Activated T-helper 1 cell treated with anti-CD3 and anti-CD28 coated beads, Interleukin-12 subunit alpha, Interleukin-12 subunit beta, Interleukin-2, Interleukin-4 antibody, amounts not matched to agents 30 ng/mL and 10 ng/mL and 1 ng/mL, durations not matched to agents 14 hours and 24 hours and 36 hours (primary cell): Measurements from ENCODE around the gene PRDM1. TPM values are rescaled to one million over a fixed set of nuclear protein-coding genes. Genes with fewer than 3 reads are reported as not detected.
A peak's percentile ranks its signal among the peaks of the same experiment; 100 is the strongest.

Experiments
- DNase-seq: peaks from one replicate; pipeline ENCODE4 v3.0.0; 2021; ENCODE audit warnings: low spot score
- H3K27ac Mint-ChIP-seq: one replicate; pipeline ENCODE4 v1.8.0; 2021; ENCODE audit warnings: mild to moderate bottlenecking, mixed read lengths
- H3K27me3 Mint-ChIP-seq: one replicate; pipeline ENCODE4 v1.8.0; 2022; ENCODE audit warnings: mild to moderate bottlenecking, moderate library complexity, mixed read lengths; ENCODE audit not compliant: insufficient read depth
- H3K36me3 Mint-ChIP-seq: one replicate; pipeline ENCODE4 v1.8.0; 2021; ENCODE audit warnings: low read depth, mixed read lengths
- H3K4me1 Mint-ChIP-seq: one replicate; pipeline ENCODE4 v1.8.0; 2021; ENCODE audit warnings: low read depth, mixed read lengths
- H3K4me3 Mint-ChIP-seq: one replicate; pipeline ENCODE4 v1.8.0; 2021; ENCODE audit warnings: mild to moderate bottlenecking, moderate library complexity, mixed read lengths
- H3K9me3 Mint-ChIP-seq: one replicate; pipeline ENCODE4 v1.8.0; 2021; ENCODE audit warnings: mixed read lengths
- intact Hi-C: fragments of 100-400 bp; cut with micrococcal nuclease; formaldehyde crosslinking; loops from one replicate; pipeline ENCODE4 v1.15.1; 2024
- total RNA-seq: library from RNA; stranded (reverse); gene quantifications from 2 replicates; pipeline ENCODE4 v1.2.3, GENCODE V29; 2022

PRDM1 gene
- total RNA-seq, 1 donor from 2014 or later: 78.8 TPM

DNA sequence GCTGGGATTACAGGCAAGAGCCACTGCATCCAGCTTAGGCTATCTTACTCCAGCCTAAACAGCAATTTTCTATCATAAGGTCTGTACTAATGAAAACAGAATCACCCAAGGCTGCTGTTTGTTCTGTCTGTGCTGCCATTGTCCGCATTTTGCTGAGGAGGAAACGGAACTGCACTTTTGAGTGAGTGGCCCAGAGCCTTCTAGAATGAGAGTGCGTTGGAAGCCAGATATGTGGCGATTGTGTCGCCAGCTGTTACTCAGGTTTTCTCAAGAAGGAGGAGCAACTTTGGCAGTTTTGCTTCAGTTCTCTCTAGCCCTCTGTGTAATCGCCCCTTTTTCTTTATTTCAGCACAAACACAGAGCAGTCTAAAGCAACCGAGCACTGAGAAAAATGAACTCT is 18.3 kb downstream of the PRDM1 start:
- Mint-ChIP-seq H3K27ac (no peak overlapping the region), H3K36me3 (peaks cover 90% of the 10 kb centered on the region), H3K27me3 (no peaks in the 10 kb centered on the region), H3K9me3 (no peaks in the 10 kb centered on the region), H3K4me1 (peaks cover 91% of the 10 kb centered on the region), H3K4me3 (peak overlapping the region; percentile 89)
- no peak for DNase-seq
- intact Hi-C loops: no loop called here

DNA sequence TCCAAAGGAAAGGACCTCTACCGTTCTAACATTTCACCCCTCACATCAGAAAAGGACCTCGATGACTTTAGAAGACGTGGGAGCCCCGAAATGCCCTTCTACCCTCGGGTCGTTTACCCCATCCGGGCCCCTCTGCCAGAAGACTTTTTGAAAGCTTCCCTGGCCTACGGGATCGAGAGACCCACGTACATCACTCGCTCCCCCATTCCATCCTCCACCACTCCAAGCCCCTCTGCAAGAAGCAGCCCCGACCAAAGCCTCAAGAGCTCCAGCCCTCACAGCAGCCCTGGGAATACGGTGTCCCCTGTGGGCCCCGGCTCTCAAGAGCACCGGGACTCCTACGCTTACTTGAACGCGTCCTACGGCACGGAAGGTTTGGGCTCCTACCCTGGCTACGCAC is 18.8 kb downstream of the PRDM1 start:
- Mint-ChIP-seq H3K27ac (peak overlapping the region; percentile 61), H3K4me1 (peaks cover 94% of the 10 kb centered on the region), H3K27me3 (no peaks in the 10 kb centered on the region), H3K36me3 (peaks cover 91% of the 10 kb centered on the region), H3K9me3 (no peaks in the 10 kb centered on the region), H3K4me3 (peak overlapping the region; percentile 89)
- intact Hi-C loops: no loop called here
- DNase-seq: no peak

DNA sequence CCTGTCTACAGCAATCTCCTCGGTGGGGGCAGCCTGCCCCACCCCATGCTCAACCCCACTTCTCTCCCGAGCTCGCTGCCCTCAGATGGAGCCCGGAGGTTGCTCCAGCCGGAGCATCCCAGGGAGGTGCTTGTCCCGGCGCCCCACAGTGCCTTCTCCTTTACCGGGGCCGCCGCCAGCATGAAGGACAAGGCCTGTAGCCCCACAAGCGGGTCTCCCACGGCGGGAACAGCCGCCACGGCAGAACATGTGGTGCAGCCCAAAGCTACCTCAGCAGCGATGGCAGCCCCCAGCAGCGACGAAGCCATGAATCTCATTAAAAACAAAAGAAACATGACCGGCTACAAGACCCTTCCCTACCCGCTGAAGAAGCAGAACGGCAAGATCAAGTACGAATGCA is 19.4 kb downstream of the PRDM1 start:
- H3K4me1 Mint-ChIP-seq: peaks cover 91% of the 10 kb centered on the region
- peaks cover 89% of the 10 kb centered on the region for H3K36me3 Mint-ChIP-seq
- intact Hi-C loops: no loop called here
- peak overlapping the region; percentile 89 for H3K4me3 Mint-ChIP-seq
- no peaks in the 10 kb centered on the region for H3K9me3 Mint-ChIP-seq
- peak overlapping the region; percentile 61 for H3K27ac Mint-ChIP-seq
- no peak for DNase-seq
- no peaks in the 10 kb centered on the region for H3K27me3 Mint-ChIP-seq

DNA sequence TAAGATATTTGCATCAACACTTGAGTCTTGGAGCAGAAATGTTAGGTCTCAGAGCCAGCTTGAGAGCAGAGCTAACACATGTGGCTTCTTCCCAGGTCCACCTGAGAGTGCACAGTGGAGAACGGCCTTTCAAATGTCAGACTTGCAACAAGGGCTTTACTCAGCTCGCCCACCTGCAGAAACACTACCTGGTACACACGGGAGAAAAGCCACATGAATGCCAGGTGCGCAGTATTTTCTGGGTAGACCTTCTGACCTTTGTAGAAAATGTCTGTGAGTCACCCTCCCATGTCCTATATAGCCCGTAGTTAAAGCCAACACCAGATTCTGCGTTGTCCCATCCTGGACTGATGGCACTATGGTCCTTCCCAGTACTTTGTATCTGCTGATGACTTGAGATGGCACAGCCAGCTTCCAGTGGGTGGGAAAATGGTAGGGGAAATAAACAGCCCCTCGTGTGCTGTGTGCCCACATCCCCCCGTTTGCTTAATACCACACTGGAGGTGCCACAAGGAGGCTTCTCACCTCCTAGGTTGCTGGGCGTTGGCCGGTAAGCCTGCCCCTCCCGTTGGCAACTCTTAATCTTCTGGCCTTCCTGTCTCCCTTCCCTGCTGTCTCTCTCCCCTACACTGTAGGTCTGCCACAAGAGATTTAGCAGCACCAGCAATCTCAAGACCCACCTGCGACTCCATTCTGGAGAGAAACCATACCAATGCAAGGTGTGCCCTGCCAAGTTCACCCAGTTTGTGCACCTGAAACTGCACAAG is 20.3 kb downstream of the PRDM1 start:
- DNase-seq: no peak
- no peaks in the 10 kb centered on the region for H3K27me3 Mint-ChIP-seq
- intact Hi-C loops: no loop called here
- H3K4me1 Mint-ChIP-seq: peaks cover 91% of the 10 kb centered on the region
- no peaks in the 10 kb centered on the region for H3K9me3 Mint-ChIP-seq
- peak overlapping the region; percentile 43 for H3K4me3 Mint-ChIP-seq
- H3K36me3 Mint-ChIP-seq: peaks cover 79% of the 10 kb centered on the region
- no peak overlapping the region for H3K27ac Mint-ChIP-seq

DNA sequence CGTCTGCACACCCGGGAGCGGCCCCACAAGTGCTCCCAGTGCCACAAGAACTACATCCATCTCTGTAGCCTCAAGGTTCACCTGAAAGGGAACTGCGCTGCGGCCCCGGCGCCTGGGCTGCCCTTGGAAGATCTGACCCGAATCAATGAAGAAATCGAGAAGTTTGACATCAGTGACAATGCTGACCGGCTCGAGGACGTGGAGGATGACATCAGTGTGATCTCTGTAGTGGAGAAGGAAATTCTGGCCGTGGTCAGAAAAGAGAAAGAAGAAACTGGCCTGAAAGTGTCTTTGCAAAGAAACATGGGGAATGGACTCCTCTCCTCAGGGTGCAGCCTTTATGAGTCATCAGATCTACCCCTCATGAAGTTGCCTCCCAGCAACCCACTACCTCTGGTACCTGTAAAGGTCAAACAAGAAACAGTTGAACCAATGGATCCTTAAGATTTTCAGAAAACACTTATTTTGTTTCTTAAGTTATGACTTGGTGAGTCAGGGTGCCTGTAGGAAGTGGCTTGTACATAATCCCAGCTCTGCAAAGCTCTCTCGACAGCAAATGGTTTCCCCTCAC is 21.0 kb downstream of the PRDM1 start:
- intact Hi-C loops: no loop called here
- H3K4me3 Mint-ChIP-seq: peak overlapping the region; percentile 43
- peaks cover 91% of the 10 kb centered on the region for H3K4me1 Mint-ChIP-seq
- no peaks in the 10 kb centered on the region for H3K27me3 Mint-ChIP-seq
- H3K27ac Mint-ChIP-seq: peak overlapping the region; percentile 46
- peaks cover 75% of the 10 kb centered on the region for H3K36me3 Mint-ChIP-seq
- no peak for DNase-seq
- H3K9me3 Mint-ChIP-seq: no peaks in the 10 kb centered on the region

DNA sequence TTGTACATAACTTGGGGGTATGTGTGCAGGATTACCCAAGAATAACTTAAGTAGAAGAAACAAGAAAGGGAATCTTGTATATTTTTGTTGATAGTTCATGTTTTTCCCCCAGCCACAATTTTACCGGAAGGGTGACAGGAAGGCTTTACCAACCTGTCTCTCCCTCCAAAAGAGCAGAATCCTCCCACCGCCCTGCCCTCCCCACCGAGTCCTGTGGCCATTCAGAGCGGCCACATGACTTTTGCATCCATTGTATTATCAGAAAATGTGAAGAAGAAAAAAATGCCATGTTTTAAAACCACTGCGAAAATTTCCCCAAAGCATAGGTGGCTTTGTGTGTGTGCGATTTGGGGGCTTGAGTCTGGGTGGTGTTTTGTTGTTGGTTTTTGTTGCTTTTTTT is 22.0 kb downstream of the PRDM1 start:
- Mint-ChIP-seq H3K4me1 (peaks cover 91% of the 10 kb centered on the region), H3K36me3 (peaks cover 68% of the 10 kb centered on the region), H3K4me3 (no peak overlapping the region), H3K27ac (no peak overlapping the region), H3K9me3 (no peaks in the 10 kb centered on the region), H3K27me3 (no peaks in the 10 kb centered on the region)
- DNase-seq: no peak
- intact Hi-C loops: no loop called here

DNA sequence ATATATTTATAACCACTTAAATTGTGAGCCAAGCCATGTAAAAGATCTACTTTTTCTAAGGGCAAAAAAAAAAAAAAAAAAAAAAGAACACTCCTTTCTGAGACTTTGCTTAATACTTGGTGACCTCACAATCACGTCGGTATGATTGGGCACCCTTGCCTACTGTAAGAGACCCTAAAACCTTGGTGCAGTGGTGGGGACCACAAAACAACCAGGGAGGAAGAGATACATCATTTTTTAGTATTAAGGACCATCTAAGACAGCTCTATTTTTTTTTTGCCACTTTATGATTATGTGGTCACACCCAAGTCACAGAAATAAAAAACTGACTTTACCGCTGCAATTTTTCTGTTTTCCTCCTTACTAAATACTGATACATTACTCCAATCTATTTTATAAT is 22.9 kb downstream of the PRDM1 start:
- no peak overlapping the region for H3K4me3 Mint-ChIP-seq
- no peaks in the 10 kb centered on the region for H3K27me3 Mint-ChIP-seq
- DNase-seq: no peak
- H3K36me3 Mint-ChIP-seq: peaks cover 59% of the 10 kb centered on the region
- H3K9me3 Mint-ChIP-seq: no peaks in the 10 kb centered on the region
- peaks cover 91% of the 10 kb centered on the region for H3K4me1 Mint-ChIP-seq
- no peak overlapping the region for H3K27ac Mint-ChIP-seq
- intact Hi-C loops: no loop called here

DNA sequence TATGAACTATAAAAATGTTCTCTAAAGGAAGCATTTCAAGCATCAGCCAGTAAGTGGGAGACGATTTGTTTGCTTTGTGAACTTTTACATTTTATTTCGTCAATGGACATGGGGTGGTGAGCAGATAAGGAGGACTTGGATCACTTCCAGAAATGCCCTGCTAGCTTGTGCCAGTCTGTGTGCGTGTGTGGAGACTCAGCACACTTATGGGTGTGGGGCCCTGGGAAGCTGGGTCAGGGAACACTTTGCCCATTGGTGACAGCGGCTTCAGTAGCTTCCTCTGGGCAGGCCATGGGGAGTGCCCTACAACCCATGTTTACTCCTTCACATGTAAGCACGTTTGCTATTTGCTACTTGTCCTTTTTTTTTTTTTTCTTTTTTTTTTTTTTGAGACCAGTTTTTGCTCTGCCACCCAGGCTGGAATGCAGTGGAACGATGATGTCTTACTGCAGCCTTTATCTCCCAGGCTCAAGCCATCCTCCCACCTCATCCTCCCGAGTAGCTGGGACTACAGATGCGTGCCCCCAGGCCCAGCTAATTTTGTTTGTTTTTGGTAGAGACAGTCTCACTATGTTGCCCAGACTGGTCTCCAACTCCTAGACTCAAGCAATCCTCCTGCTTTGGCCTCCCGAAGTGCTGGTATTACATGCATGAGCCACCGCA is 24.2 kb downstream of the PRDM1 start:
- DNase-seq: no peak
- H3K27me3 Mint-ChIP-seq: no peaks in the 10 kb centered on the region
- intact Hi-C loops: no loop called here
- no peak overlapping the region for H3K27ac Mint-ChIP-seq
- H3K36me3 Mint-ChIP-seq: peaks cover 47% of the 10 kb centered on the region
- H3K9me3 Mint-ChIP-seq: no peaks in the 10 kb centered on the region
- H3K4me3 Mint-ChIP-seq: no peak overlapping the region
- peaks cover 94% of the 10 kb centered on the region for H3K4me1 Mint-ChIP-seq

DNA sequence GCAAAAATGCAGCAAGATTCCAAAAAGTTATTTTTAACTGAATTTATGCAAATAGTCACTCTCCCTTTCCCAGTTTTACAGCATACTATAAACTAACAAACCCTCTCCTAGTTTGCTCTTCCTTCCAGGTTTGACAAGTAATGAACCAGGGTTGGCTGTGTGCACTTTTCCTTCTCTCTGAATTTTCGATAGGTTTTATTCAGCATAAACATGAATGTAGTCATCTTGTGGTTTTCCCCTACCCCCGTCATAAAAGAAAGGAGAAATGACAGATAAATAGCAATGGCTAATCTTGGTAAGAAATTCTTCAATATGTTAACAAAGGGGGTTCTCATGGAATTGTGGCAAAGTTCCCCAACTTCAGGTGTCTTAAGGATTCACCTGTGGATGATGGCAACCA is 26.3 kb downstream of the PRDM1 start:
- no peaks in the 10 kb centered on the region for H3K27me3 Mint-ChIP-seq
- H3K9me3 Mint-ChIP-seq: no peaks in the 10 kb centered on the region
- H3K4me3 Mint-ChIP-seq: peak overlapping the region; percentile 34
- intact Hi-C loops: no loop called here
- H3K36me3 Mint-ChIP-seq: peaks cover 27% of the 10 kb centered on the region
- peaks cover 90% of the 10 kb centered on the region for H3K4me1 Mint-ChIP-seq
- peak overlapping the region; percentile 47 for H3K27ac Mint-ChIP-seq
- no peak for DNase-seq

DNA sequence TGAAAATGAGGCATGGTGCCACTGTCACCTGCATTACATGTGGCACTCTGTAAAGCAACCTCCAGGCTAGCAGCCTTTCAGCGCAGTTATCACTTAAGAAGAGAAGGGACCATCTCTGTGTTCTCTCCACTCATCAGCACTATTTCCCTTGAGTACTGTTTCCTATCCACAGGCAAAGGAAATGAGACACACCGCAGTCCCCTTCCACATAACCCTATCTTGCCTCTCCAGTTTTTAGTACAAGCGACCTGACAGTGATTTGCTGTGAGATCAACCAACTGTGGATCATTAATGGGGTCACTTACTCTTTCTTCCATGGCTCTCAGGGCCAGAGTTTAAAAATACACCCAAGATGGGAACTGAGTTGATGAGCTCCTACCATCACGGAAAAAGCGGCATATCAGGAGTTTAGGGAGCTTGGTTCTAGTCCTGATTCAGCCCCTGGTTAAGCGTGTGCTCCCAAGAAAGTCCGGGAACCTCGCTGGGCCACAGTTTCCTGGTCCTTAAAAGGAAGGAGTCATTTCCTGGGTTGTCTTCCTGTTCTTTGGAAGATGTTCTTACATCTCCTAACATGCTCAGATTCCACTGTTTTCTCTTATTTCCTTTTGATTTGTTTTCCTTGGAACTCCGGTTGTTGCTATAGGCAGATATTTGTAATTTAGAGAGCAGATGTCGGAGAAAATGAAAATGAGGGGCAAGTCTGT is 27.3 kb downstream of the PRDM1 start:
- Mint-ChIP-seq H3K27me3 (no peaks in the 10 kb centered on the region), H3K36me3 (peaks cover 23% of the 10 kb centered on the region), H3K4me3 (peak overlapping the region; percentile 47), H3K9me3 (no peaks in the 10 kb centered on the region), H3K27ac (peak overlapping the region; percentile 56), H3K4me1 (peaks cover 93% of the 10 kb centered on the region)
- intact Hi-C loops: no loop called here
- no peak for DNase-seq

DNA sequence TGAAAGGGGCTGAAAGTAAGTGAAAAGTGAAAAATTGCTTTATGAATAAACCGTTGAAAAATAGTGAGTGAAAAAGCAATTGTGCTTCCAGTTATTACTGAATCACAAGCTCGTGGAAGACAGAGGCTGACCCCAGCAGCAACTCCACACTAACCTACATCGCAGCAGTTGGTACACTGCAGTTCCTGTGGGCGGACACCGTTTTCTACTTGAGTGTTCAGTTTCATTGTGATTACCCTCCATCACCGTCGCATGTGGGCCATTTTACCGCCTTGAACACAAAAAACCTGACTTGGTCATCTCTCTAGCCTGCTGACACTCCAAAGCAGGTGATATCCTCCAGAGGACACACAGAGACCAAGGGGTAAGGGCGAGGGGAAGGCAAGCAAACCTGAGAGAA is 28.4 kb downstream of the PRDM1 start:
- Mint-ChIP-seq H3K27me3 (peaks cover 2% of the 10 kb centered on the region), H3K27ac (peak overlapping the region; percentile 82), H3K4me1 (peaks cover 93% of the 10 kb centered on the region), H3K4me3 (peak overlapping the region; percentile 58), H3K36me3 (peaks cover 15% of the 10 kb centered on the region), H3K9me3 (peaks cover 6% of the 10 kb centered on the region)
- intact Hi-C loops: loop anchor here (1.0 kb wide), 8 partner anchors 12 to 468 kb away; partner anchors contain the start of gene PRDM1
- peak; percentile 47 for DNase-seq

DNA sequence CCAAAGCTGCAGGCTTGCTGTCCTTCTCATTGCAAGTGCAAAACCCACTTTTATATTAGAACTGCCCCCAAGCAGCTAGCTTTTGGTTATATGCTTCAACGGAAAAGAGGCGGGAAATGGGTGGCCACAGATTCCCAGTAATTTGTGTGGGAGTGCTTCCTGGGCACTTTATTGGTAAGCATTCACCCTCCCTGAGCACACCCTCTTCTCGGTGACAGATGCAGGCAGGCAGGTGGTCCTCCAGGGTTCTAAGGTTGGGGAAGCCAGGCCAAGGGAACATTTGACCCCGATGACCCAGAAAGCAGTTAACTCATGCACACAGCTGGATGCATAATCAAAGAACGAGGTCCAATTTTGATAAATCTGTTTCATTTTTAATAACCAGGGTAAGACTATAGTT is 29.1 kb downstream of the PRDM1 start:
- peaks cover 6% of the 10 kb centered on the region for H3K9me3 Mint-ChIP-seq
- intact Hi-C loops: no loop called here
- peak overlapping the region; percentile 50 for H3K27ac Mint-ChIP-seq
- no peak for DNase-seq
- H3K4me1 Mint-ChIP-seq: peaks cover 94% of the 10 kb centered on the region
- peaks cover 2% of the 10 kb centered on the region for H3K27me3 Mint-ChIP-seq
- H3K4me3 Mint-ChIP-seq: peak overlapping the region; percentile 15
- H3K36me3 Mint-ChIP-seq: peaks cover 7% of the 10 kb centered on the region
